ENCODE data around the gene LRRC32. TPM values are rescaled to one million over a fixed set of nuclear protein-coding genes. Genes with fewer than 3 reads are reported as not detected.

Gene LRRC32
- polyA plus RNA-seq, 1 donor from 2014 or later, result not detected

GRCh38 chr11:76637491-76638269 is 32.9 kb downstream of the LRRC32 start:
- H3K4me2 ChIP-seq (ENCODE audit: low read length), result no peak overlapping the region
- no peaks in the 10 kb centered on the region for H3K9me2 ChIP-seq (ENCODE audit: insufficient read depth, low read length)
- H3K27ac ChIP-seq (ENCODE audit: low read length), result no peak overlapping the region
- no peak overlapping the region for H2AFZ ChIP-seq (ENCODE audit: low read depth, low read length)
- no peaks in the 10 kb centered on the region for H3K36me3 ChIP-seq (ENCODE audit: insufficient read depth, low read length)
- no peak overlapping the region for H3K9ac ChIP-seq (ENCODE audit: low read length)
- H3K4me3 ChIP-seq (ENCODE audit: low read length), result no peak overlapping the region
- H3K27me3 ChIP-seq (ENCODE audit: insufficient read depth, low read depth, low read length), result no peaks in the 10 kb centered on the region
- H3K79me2 ChIP-seq (replicated peaks; ENCODE audit: insufficient read depth, low read length), result no peaks in the 10 kb centered on the region
- no peaks in the 10 kb centered on the region for H4K20me1 ChIP-seq (ENCODE audit: insufficient read depth)
- TF ChIP-seq MXI1 (conservative IDR thresholded peaks at IDR 0.05; ENCODE audit: poor library complexity, severe bottlenecking), result no peak
- TF ChIP-seq POLR2AphosphoS5 (IDR thresholded peaks at IDR 0.05), result no peak
- TF ChIP-seq CTCF (IDR thresholded peaks at IDR 0.05; ENCODE audit: poor library complexity, severe bottlenecking), result no peak
- no peak for TF ChIP-seq SMC3 (conservative IDR thresholded peaks at IDR 0.05; ENCODE audit: poor library complexity)
- no peak for TF ChIP-seq TAF1 (IDR thresholded peaks at IDR 0.05; ENCODE audit: low read depth)
- TF ChIP-seq REST (IDR thresholded peaks at IDR 0.05; ENCODE audit: borderline replicate concordance), result no peak
- no peak for TF ChIP-seq EP300 (conservative IDR thresholded peaks at IDR 0.05; ENCODE audit: poor library complexity, severe bottlenecking)
- no peak for TF ChIP-seq EZH2 (IDR thresholded peaks at IDR 0.05; ENCODE audit: borderline replicate concordance, insufficient read depth, low read length, poor library complexity, severe bottlenecking)
- TF ChIP-seq RAD21 (conservative IDR thresholded peaks at IDR 0.05), result no peak
- H3K9me3 ChIP-seq (ENCODE audit: low read length), result no peaks in the 10 kb centered on the region
- H3F3A ChIP-seq (ENCODE audit: insufficient read depth, low read length, poor library complexity, severe bottlenecking), result no peaks in the 10 kb centered on the region

- Histone ChIP-seq H2AFZ (ENCODE audit: low read depth, low read length) (no peak overlapping the region), H3K9ac (ENCODE audit: low read length) (no peak overlapping the region), H3F3A (ENCODE audit: insufficient read depth, low read length, poor library complexity, severe bottlenecking) (no peaks in the 10 kb centered on the region), H3K4me3 (ENCODE audit: low read length) (no peak overlapping the region), H3K27ac (ENCODE audit: low read length) (no peak overlapping the region), H4K20me1 (ENCODE audit: insufficient read depth) (no peaks in the 10 kb centered on the region), H3K27me3 (ENCODE audit: insufficient read depth, low read depth, low read length) (no peaks in the 10 kb centered on the region), H3K9me2 (ENCODE audit: insufficient read depth, low read length) (no peaks in the 10 kb centered on the region), H3K4me2 (ENCODE audit: low read length) (no peak overlapping the region), H3K79me2 (replicated peaks; ENCODE audit: insufficient read depth, low read length) (no peaks in the 10 kb centered on the region), H3K36me3 (ENCODE audit: insufficient read depth, low read length) (no peaks in the 10 kb centered on the region), H3K9me3 (ENCODE audit: low read length) (no peaks in the 10 kb centered on the region)
- TF ChIP-seq SMC3 (conservative IDR thresholded peaks at IDR 0.05; ENCODE audit: poor library complexity) (no peak), CTCF (IDR thresholded peaks at IDR 0.05; ENCODE audit: poor library complexity, severe bottlenecking) (no peak), TAF1 (IDR thresholded peaks at IDR 0.05; ENCODE audit: low read depth) (no peak), MXI1 (conservative IDR thresholded peaks at IDR 0.05; ENCODE audit: poor library complexity, severe bottlenecking) (no peak), EZH2 (IDR thresholded peaks at IDR 0.05; ENCODE audit: borderline replicate concordance, insufficient read depth, low read length, poor library complexity, severe bottlenecking) (no peak), POLR2AphosphoS5 (IDR thresholded peaks at IDR 0.05) (no peak), REST (IDR thresholded peaks at IDR 0.05; ENCODE audit: borderline replicate concordance) (no peak), EP300 (conservative IDR thresholded peaks at IDR 0.05; ENCODE audit: poor library complexity, severe bottlenecking) (no peak), RAD21 (conservative IDR thresholded peaks at IDR 0.05) (no peak)
These were observed 33.6 kb downstream of the LRRC32 start for GRCh38 chr11:76636826-76637460.

All from neural cell (in vitro differentiated cells).